ENCODE measurements around the gene PDE11A. TPM values are rescaled to one million over a fixed set of nuclear protein-coding genes. Genes with fewer than 3 reads are reported as not detected.

The PDE11A gene
- total and polyA plus RNA-seq, 2 of the 8 experiments (the other 6 are each of a cell fraction or from before 2014, with no cell fraction given), result 0.19 to 0.23 TPM

GRCh38 chr2:178075006-178075326 lies 2.4 kb upstream of the PDE11A start:
- Histone ChIP-seq H3K36me3 (ENCODE audit: control insufficient read depth in 2 of 4, insufficient read depth in 4 of 4, low read length in 3 of 4) (no peaks in the 10 kb centered on the region), H3K9me3 (ENCODE audit: insufficient read depth in 2 of 2, low read depth in 1 of 2, low read length in 1 of 2) (peaks cover 2 to 4% of the 10 kb centered on the region in 2 experiments; a peak in 1 of 4 replicates), H2BK5ac (ENCODE audit: low read depth, low read length) (no peak overlapping the region), H2BK120ac (replicated peaks; ENCODE audit: low read depth, low read length) (no peak overlapping the region), H3K27me3 (replicated peaks in 1 of 4; ENCODE audit: control insufficient read depth in 3 of 4, extremely low read depth in 1 of 4, insufficient read depth in 3 of 4, low read length in 3 of 4) (peaks cover 0 to 13% (median 11%) of the 10 kb centered on the region in 4 experiments; a peak in 4 of 7 replicates), H2AFZ (ENCODE audit: low read length) (no peak overlapping the region), H2BK12ac (ENCODE audit: low read depth, low read length) (no peak overlapping the region), H3K27ac (ENCODE audit: low read depth, low read length) (no peak overlapping the region), H3K4me1 (replicated peaks in 1 of 4; ENCODE audit: control insufficient read depth in 3 of 4, insufficient read depth in 4 of 4, low read length in 3 of 4) (peaks cover 0 to 7% (median 1%) of the 10 kb centered on the region in 4 experiments; a peak in 2 of 7 replicates), H3K79me2 (ENCODE audit: control insufficient read depth in 1 of 2, insufficient read depth in 2 of 2, low read length in 2 of 2) (no peaks in the 10 kb centered on the region), H3K4ac (replicated peaks; ENCODE audit: insufficient read length, low read depth, low read length) (no peak overlapping the region), H4K8ac (ENCODE audit: extremely low read depth, insufficient read depth, low read length) (no peak overlapping the region), H3K9ac (replicated peaks in 1 of 4; ENCODE audit: extremely low read depth in 1 of 4, low read depth in 3 of 4, low read length in 3 of 4) (no peak overlapping the region), H2AK5ac (ENCODE audit: low read depth, low read length) (no peak overlapping the region), H3K4me3 (ENCODE audit: extremely low read depth in 1 of 4, insufficient read depth in 2 of 4, low read depth in 3 of 4, low read length in 4 of 4) (no peak overlapping the region), H2BK15ac (ENCODE audit: low read length) (no peak overlapping the region), H4K5ac (ENCODE audit: insufficient read length, low read depth, low read length) (no peak overlapping the region), H3K56ac (replicated peaks; ENCODE audit: insufficient read length, low read depth, low read length) (no peak overlapping the region), H4K20me1 (replicated peaks in 1 of 2; ENCODE audit: control insufficient read depth in 1 of 2, insufficient read depth in 2 of 2, low read length in 2 of 2) (no peaks in the 10 kb centered on the region), H4K91ac (replicated peaks; ENCODE audit: insufficient read length, low read length) (no peak overlapping the region), H3K23ac (ENCODE audit: insufficient read length) (no peak overlapping the region), H2BK20ac (ENCODE audit: low read length) (no peak overlapping the region), H3K23me2 (ENCODE audit: low read depth, low read length) (peaks cover 9% of the 10 kb centered on the region), H3K79me1 (ENCODE audit: low read depth, low read length) (no peaks in the 10 kb centered on the region), H3K14ac (ENCODE audit: insufficient read length) (no peak overlapping the region), H3K18ac (ENCODE audit: extremely low read depth, low read length) (no peak overlapping the region), H3K4me2 (ENCODE audit: insufficient read depth in 1 of 2, low read depth in 2 of 2, low read length in 2 of 2) (no peak overlapping the region)
- FAIRE-seq (no peak), DNase-seq (ENCODE audit: low read depth in 1 of 2, low spot score in 2 of 2) (no peak)
- CTCF ChIA-PET (ENCODE audit: partially characterized antibody), result interaction anchor here (1.4 kb wide), 1 partner anchor 338 kb away, joined by 3 read pairs; no protein-coding TSS in a partner anchor
- WGBS, 2 experiments (ENCODE audit: extremely low coverage in 1 of 2, insufficient coverage in 1 of 2, insufficient read length in 1 of 2, insufficient replicate concordance in 2 of 2, low coverage in 1 of 2, low lambda C conversion rate in 2 of 2, missing lambda C conversion rate in 1 of 2), result 88% methylated on average over 1 of the region's 1 CpG; no CpG with 5 or more reads in 1 of the 2 experiments
- TF ChIP-seq NRF1 (IDR thresholded peaks at IDR 0.05; ENCODE audit: low read depth, low read length), result no peak
- TF ChIP-seq RFX5 (IDR thresholded peaks at IDR 0.05; ENCODE audit: borderline replicate concordance, low read depth, low read length), result no peak
- no peak for TF ChIP-seq GABPA (IDR thresholded peaks at IDR 0.05; ENCODE audit: borderline replicate concordance, insufficient read depth, low read length)
- TF ChIP-seq SRF (IDR thresholded peaks at IDR 0.05; ENCODE audit: low read depth, low read length), result no peak
- no peak for TF ChIP-seq JUN (IDR thresholded peaks at IDR 0.05; ENCODE audit: low read depth, low read length)
- no peak for TF ChIP-seq ASH2L (IDR thresholded peaks at IDR 0.05; ENCODE audit: low read length)
- TF ChIP-seq E2F6 (IDR thresholded peaks at IDR 0.05), result no peak
- TF ChIP-seq FOSL1 (IDR thresholded peaks at IDR 0.05; ENCODE audit: insufficient read depth, low read depth, low read length), result no peak
- TF ChIP-seq PHF8 (conservative IDR thresholded peaks at IDR 0.05; ENCODE audit: low read depth, low read length), result no peak
- TF ChIP-seq TCF12 (IDR thresholded peaks at IDR 0.05; ENCODE audit: low read depth, low read length), result no peak
- POLR2A ChIA-PET (ENCODE audit: partially characterized antibody), result no interaction called here

Measured in H1 (cell line).